NB4 (cell line): ENCODE measurements around the gene CNNM4.

ENCODE experiments used
- CTCF ChIP-seq: IDR thresholded peaks from one replicate; pipeline ENCODE4 v1.5.1; 2012; ENCODE audit warnings: low read depth, low read length
- MAX ChIP-seq: IDR thresholded peaks from 2 replicates; pipeline ENCODE4 v1.6.1; 2011; ENCODE audit warnings: low read depth, low read length
- MYC ChIP-seq: IDR thresholded peaks from 2 replicates; pipeline ENCODE4 v1.6.1; 2011; ENCODE audit warnings: low read depth, low read length
- POLR2A ChIP-seq: IDR thresholded peaks from 2 replicates; pipeline ENCODE4 v1.6.1; 2011; ENCODE audit warnings: mild to moderate bottlenecking; ENCODE audit not compliant: insufficient read length; ENCODE audit errors: extremely low read depth

- TF ChIP-seq CTCF (no peak), MYC (no peak), POLR2A (no peak), MAX (no peak)
Measured at GRCh38 chr2:96804986-96805385, 44.3 kb downstream of the CNNM4 start.
